Glomerular visceral epithelial cell (primary cell): ENCODE results near the gene TP53TG5.

Source experiments
- DNase-seq: peaks from one replicate; pipeline ENCODE4 v3.0.0-alpha.2; 2016; ENCODE audit errors: extremely low spot score

TP53TG5 gene

GRCh38 chr20:45378191-45378590 lies at the start of gene TP53TG5:
TSS of gene TP53TG5 (minus strand) at chr20:45378325. CDS start at chr20:45378236, 89 bp downstream.
- DNase-seq = no peak

GRCh38 chr20:45427236-45428149 lies 49.4 kb upstream of the TP53TG5 start:
- no peak for DNase-seq

GRCh38 chr20:45426320-45427016 lies 48.3 kb upstream of the TP53TG5 start:
- DNase-seq = no peak

- no peak for DNase-seq
These were observed 47.4 kb upstream of the TP53TG5 start for GRCh38 chr20:45425561-45425960.

GRCh38 chr20:45423700-45424099 lies 45.6 kb upstream of the TP53TG5 start:
- DNase-seq = no peak

- DNase-seq = no peak
These were observed 42.0 kb upstream of the TP53TG5 start for GRCh38 chr20:45420125-45420524.

GRCh38 chr20:45419188-45420091 lies 41.3 kb upstream of the TP53TG5 start:
- DNase-seq = peak; percentile 98

- DNase-seq = no peak
These were observed 38.8 kb upstream of the TP53TG5 start for GRCh38 chr20:45416917-45417316.

- DNase-seq = peak; percentile 89
These were observed 37.9 kb upstream of the TP53TG5 start, which contains the start of gene PIGT for GRCh38 chr20:45415822-45416637. TSS of gene PIGT (plus strand) at chr20:45416141. CDS start at chr20:45416157, 16 bp downstream.

- DNase-seq = no peak
These were observed 35.4 kb upstream of the TP53TG5 start for GRCh38 chr20:45413479-45413878.

- DNase-seq = no peak
These were observed 34.5 kb upstream of the TP53TG5 start for GRCh38 chr20:45412653-45413052.

GRCh38 chr20:45410887-45411286 lies 32.8 kb upstream of the TP53TG5 start:
- no peak for DNase-seq

- no peak for DNase-seq
These were observed 31.6 kb upstream of the TP53TG5 start for GRCh38 chr20:45409521-45410272.

GRCh38 chr20:45408646-45409213 lies 30.6 kb upstream of the TP53TG5 start:
- no peak for DNase-seq

GRCh38 chr20:45407783-45408645 lies 29.9 kb upstream of the TP53TG5 start, which contains the start of gene DBNDD2:
TSS of gene DBNDD2 (plus strand) at chr20:45408289. CDS start at chr20:45408468, 179 bp downstream.
- no peak for DNase-seq

- peak; percentile 16 for DNase-seq
These were observed 29.1 kb upstream of the TP53TG5 start for GRCh38 chr20:45407067-45407745.

GRCh38 chr20:45406260-45407066 lies 28.3 kb upstream of the TP53TG5 start:
- peak; percentile 65 for DNase-seq
